ENCODE results near the gene DPEP2NB. TPM values are rescaled to one million over a fixed set of nuclear protein-coding genes. Genes with fewer than 3 reads are reported as not detected.

DPEP2NB gene
- total RNA-seq, 1 experiment from 2014 or later = not detected

GRCh38 chr16:67986949-67987348 is 28.8 kb downstream of the DPEP2NB start:
- peaks cover 5% of the 10 kb centered on the region for H3K4me1 Mint-ChIP-seq (ENCODE audit: low read depth, unreplicated experiment)
- H3K4me3 Mint-ChIP-seq (ENCODE audit: unreplicated experiment) = no peak overlapping the region
- Histone ChIP-seq H3K36me3 (ENCODE audit: control insufficient read depth, insufficient read depth, low read length) (no peaks in the 10 kb centered on the region), H3K9me3 (no peaks in the 10 kb centered on the region), H3K4me3 (ENCODE audit: low read depth, low read length) (no peak overlapping the region), H3K27me3 (replicated peaks; ENCODE audit: control insufficient read depth, insufficient read depth, low read length) (no peaks in the 10 kb centered on the region), H3K4me1 (peaks cover 4% of the 10 kb centered on the region; the same call in 1 of the 2 replicates)
- DNase-seq = no peak
- TF ChIP-seq, protein P1, sequence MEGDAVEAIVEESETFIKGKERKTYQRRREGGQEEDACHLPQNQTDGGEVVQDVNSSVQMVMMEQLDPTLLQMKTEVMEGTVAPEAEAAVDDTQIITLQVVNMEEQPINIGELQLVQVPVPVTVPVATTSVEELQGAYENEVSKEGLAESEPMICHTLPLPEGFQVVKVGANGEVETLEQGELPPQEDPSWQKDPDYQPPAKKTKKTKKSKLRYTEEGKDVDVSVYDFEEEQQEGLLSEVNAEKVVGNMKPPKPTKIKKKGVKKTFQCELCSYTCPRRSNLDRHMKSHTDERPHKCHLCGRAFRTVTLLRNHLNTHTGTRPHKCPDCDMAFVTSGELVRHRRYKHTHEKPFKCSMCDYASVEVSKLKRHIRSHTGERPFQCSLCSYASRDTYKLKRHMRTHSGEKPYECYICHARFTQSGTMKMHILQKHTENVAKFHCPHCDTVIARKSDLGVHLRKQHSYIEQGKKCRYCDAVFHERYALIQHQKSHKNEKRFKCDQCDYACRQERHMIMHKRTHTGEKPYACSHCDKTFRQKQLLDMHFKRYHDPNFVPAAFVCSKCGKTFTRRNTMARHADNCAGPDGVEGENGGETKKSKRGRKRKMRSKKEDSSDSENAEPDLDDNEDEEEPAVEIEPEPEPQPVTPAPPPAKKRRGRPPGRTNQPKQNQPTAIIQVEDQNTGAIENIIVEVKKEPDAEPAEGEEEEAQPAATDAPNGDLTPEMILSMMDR (IDR thresholded peaks at IDR 0.05; ENCODE audit: insufficient read depth in 1 of 2, low read depth in 1 of 2, low read length in 1 of 2, severe bottlenecking in 1 of 2, unreplicated experiment in 1 of 2) = no peak
- H3K27me3 Mint-ChIP-seq (ENCODE audit: insufficient read depth, unreplicated experiment) = no peaks in the 10 kb centered on the region
- no peaks in the 10 kb centered on the region for H3K36me3 Mint-ChIP-seq (ENCODE audit: insufficient read depth, unreplicated experiment)
- intact Hi-C loops (cut with micrococcal nuclease; ENCODE audit: unreplicated experiment) = no loop called here
- no TSS peak for BruUV-seq (replicated peaks)
- ChIA-PET POLR2A (no interaction called here), CTCF (no interaction called here)
- no peak overlapping the region for H3K27ac Mint-ChIP-seq (ENCODE audit: unreplicated experiment)
- H3K9me3 Mint-ChIP-seq (ENCODE audit: unreplicated experiment) = no peaks in the 10 kb centered on the region

- Mint-ChIP-seq H3K27ac (ENCODE audit: unreplicated experiment) (no peak overlapping the region), H3K36me3 (ENCODE audit: insufficient read depth, unreplicated experiment) (no peaks in the 10 kb centered on the region), H3K9me3 (ENCODE audit: unreplicated experiment) (no peaks in the 10 kb centered on the region), H3K27me3 (ENCODE audit: insufficient read depth, unreplicated experiment) (no peaks in the 10 kb centered on the region), H3K4me1 (ENCODE audit: low read depth, unreplicated experiment) (peaks cover 5% of the 10 kb centered on the region), H3K4me3 (ENCODE audit: unreplicated experiment) (no peak overlapping the region)
- Histone ChIP-seq H3K4me1 (peaks cover 4% of the 10 kb centered on the region; the same call in 1 of the 2 replicates), H3K4me3 (ENCODE audit: low read depth, low read length) (no peak overlapping the region), H3K27me3 (replicated peaks; ENCODE audit: control insufficient read depth, insufficient read depth, low read length) (no peaks in the 10 kb centered on the region), H3K9me3 (no peaks in the 10 kb centered on the region), H3K36me3 (ENCODE audit: control insufficient read depth, insufficient read depth, low read length) (no peaks in the 10 kb centered on the region)
- TF ChIP-seq, protein P1 (IDR thresholded peaks at IDR 0.05; ENCODE audit: insufficient read depth in 1 of 2, low read depth in 1 of 2, low read length in 1 of 2, severe bottlenecking in 1 of 2, unreplicated experiment in 1 of 2) = no peak
- POLR2A ChIA-PET = interaction anchor here (0.6 kb wide), 2 partner anchors 103 to 608 kb away, joined by 4 to 10 read pairs; no protein-coding TSS in a partner anchor
- CTCF ChIA-PET = interaction anchor here (0.6 to 1.2 kb wide), 2 partner anchors 12 to 165 kb away, joined by 3 read pairs; no protein-coding TSS in a partner anchor
- no TSS peak for BruUV-seq (replicated peaks)
- no peak for DNase-seq
- intact Hi-C loops (cut with micrococcal nuclease; ENCODE audit: unreplicated experiment) = no loop called here
Measured at GRCh38 chr16:67982011-67982696, 33.6 kb downstream of the DPEP2NB start.

DNA sequence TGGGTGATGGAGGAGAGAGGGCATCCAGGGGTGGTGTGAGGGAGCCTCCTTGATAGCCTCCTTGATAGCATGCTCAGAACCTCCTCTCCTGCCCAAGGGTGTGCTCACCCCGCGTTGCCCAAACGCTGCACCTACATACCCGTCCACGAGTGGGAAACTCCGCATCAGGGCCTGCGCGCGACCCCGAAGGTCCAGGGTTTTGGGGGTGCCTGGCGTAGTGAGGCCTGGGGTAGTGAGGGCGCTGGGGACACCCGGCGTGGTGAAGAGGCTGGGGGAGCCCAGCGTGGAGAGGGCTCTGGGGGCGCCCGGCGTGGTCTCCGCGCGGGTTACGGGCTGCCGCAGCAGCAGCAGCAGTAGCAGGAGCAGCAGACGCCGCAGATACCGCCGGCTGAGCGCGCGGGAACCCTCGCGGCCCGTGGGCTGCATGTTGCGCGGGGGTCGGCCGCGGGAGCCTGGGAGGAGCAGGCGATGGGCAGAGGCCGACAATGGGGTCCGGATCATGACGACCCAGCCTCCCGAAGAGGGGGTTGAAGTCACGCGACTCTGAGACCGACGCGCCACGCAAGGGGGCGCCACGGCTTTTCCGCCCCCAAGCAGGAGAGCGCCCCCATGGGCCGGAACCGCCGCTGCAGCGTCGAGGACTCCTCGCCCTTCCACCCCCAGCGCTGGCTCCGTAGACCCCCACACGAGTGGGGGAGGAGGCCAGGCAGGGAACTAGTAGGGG is 35.6 kb downstream of the DPEP2NB start, which contains the start of gene DPEP3:
Gene DPEP3 (minus strand): TSS at position 545 of the 724 bp plus-strand sequence. CDS start 119 bp downstream, at position 426.
- DNase-seq = no peak
- no peaks in the 10 kb centered on the region for H3K36me3 Mint-ChIP-seq (ENCODE audit: insufficient read depth, unreplicated experiment)
- H3K27me3 ChIP-seq (replicated peaks; ENCODE audit: control insufficient read depth, insufficient read depth, low read length) = no peaks in the 10 kb centered on the region
- BruUV-seq (replicated peaks) = no TSS peak
- H3K4me1 Mint-ChIP-seq (ENCODE audit: low read depth, unreplicated experiment) = peaks cover 5% of the 10 kb centered on the region
- no peak within 1 kb of the TSS for H3K4me3 Mint-ChIP-seq (ENCODE audit: unreplicated experiment)
- POLR2A ChIA-PET = interaction anchor here (0.6 kb wide), 1 partner anchor 126 kb away, joined by 5 read pairs; no protein-coding TSS in a partner anchor
- CTCF ChIA-PET = no interaction called here
- intact Hi-C loops (cut with micrococcal nuclease; ENCODE audit: unreplicated experiment) = no loop called here
- H3K9me3 ChIP-seq = no peaks in the 10 kb centered on the region
- H3K4me3 ChIP-seq (ENCODE audit: low read depth, low read length) = no peak within 1 kb of the TSS
- peaks cover 4% of the 10 kb centered on the region; the same call in 1 of the 2 replicates for H3K4me1 ChIP-seq
- H3K36me3 ChIP-seq (ENCODE audit: control insufficient read depth, insufficient read depth, low read length) = no peaks in the 10 kb centered on the region
- TF ChIP-seq, protein P1 (IDR thresholded peaks at IDR 0.05; ENCODE audit: insufficient read depth in 1 of 2, low read depth in 1 of 2, low read length in 1 of 2, severe bottlenecking in 1 of 2, unreplicated experiment in 1 of 2) = no peak
- H3K9me3 Mint-ChIP-seq (ENCODE audit: unreplicated experiment) = no peaks in the 10 kb centered on the region
- H3K27me3 Mint-ChIP-seq (ENCODE audit: insufficient read depth, unreplicated experiment) = no peaks in the 10 kb centered on the region
- no peak within 1 kb of the TSS for H3K27ac Mint-ChIP-seq (ENCODE audit: unreplicated experiment)
